HepG2 (cell line): ENCODE data around the gene OST4. TPM values are rescaled to one million over a fixed set of nuclear protein-coding genes. Genes with fewer than 3 reads are reported as not detected.

Source experiments
- CEBPG ChIP-seq: IDR thresholded peaks from 2 replicates; pipeline ENCODE4 v1.6.1; 2016
- ETV5 ChIP-seq: IDR thresholded peaks from 2 replicates; pipeline ENCODE4 v1.6.1; 2018; ENCODE audit warnings: missing biosample characterization, missing genetic modification reagents, inconsistent platforms, borderline replicate concordance
- FOXJ3 ChIP-seq: sonication (generic); formaldehyde crosslinking; IDR thresholded peaks from 2 replicates; pipeline ENCODE4 v1.4.0; 2020; ENCODE audit warnings: missing genetic modification reagents, mild to moderate bottlenecking, borderline replicate concordance
- GATAD1 ChIP-seq: IDR thresholded peaks from 2 replicates; pipeline ENCODE4 v1.6.1; 2016; ENCODE audit warnings: missing genetic modification reagents, missing compliant biosample characterization
- HCFC1 ChIP-seq: fragments of 150-350 bp; IDR thresholded peaks from 2 replicates; pipeline ENCODE4 v1.6.1; 2014; ENCODE audit warnings: low read depth, low read length
- KLF13 ChIP-seq: sonication (generic); formaldehyde crosslinking; IDR thresholded peaks from 2 replicates; pipeline ENCODE4 v1.4.0; 2020; ENCODE audit warnings: mild to moderate bottlenecking, missing genetic modification reagents
- NFE2L1 ChIP-seq: sonication (generic); formaldehyde crosslinking; IDR thresholded peaks from 2 replicates; pipeline ENCODE4 v1.4.0; 2020; ENCODE audit warnings: missing genetic modification reagents, mild to moderate bottlenecking, borderline replicate concordance
- NR2F6 ChIP-seq, 2 experiments: IDR thresholded peaks; 2 replicates each; pipeline ENCODE4 v1.6.1; 2016; ENCODE audit warnings: antibody characterized with exemption in 1 of 2, mild to moderate bottlenecking in 1 of 2
- SNAI1 ChIP-seq: sonication (generic); formaldehyde crosslinking; IDR thresholded peaks from 2 replicates; pipeline ENCODE4 v1.5.0; 2020; ENCODE audit warnings: mild to moderate bottlenecking, missing genetic modification reagents, borderline replicate concordance
- ZNF136 ChIP-seq: sonication (generic); formaldehyde crosslinking; IDR thresholded peaks from 2 replicates; pipeline ENCODE4 v1.8.1; 2022; ENCODE audit warnings: low read depth, mild to moderate bottlenecking, moderate library complexity, missing genetic modification reagents
- ZNF224 ChIP-seq: sonication (generic); formaldehyde crosslinking; IDR thresholded peaks from 2 replicates; pipeline ENCODE4 v1.5.0; 2020; ENCODE audit warnings: mild to moderate bottlenecking, missing genetic modification reagents
- ZNF230 ChIP-seq: sonication (generic); formaldehyde crosslinking; IDR thresholded peaks from 2 replicates; pipeline ENCODE4 v1.4.0; 2020; ENCODE audit warnings: mild to moderate bottlenecking, missing genetic modification reagents
- ZNF530 ChIP-seq: sonication (generic); formaldehyde crosslinking; IDR thresholded peaks from 2 replicates; pipeline ENCODE4 v1.5.0; 2020; ENCODE audit warnings: low read depth, mild to moderate bottlenecking, missing genetic modification reagents
- ZNF841 ChIP-seq: sonication (generic); formaldehyde crosslinking; IDR thresholded peaks from 2 replicates; pipeline ENCODE4 v1.8.1; 2023; ENCODE audit warnings: missing genetic modification reagents, borderline replicate concordance
- polyA plus RNA-seq, 8 experiments: library from polyadenylated mRNA; depleted of rRNA in 3 of 8; stranded (reverse) in 7 of 8; unstranded in 1 of 8; fragments of >200 nt; fragmentation: Illumina TruSeq in 4 of 8; extraction: Trizol in 4 of 8; gene quantifications; 2 replicates each; pipeline versions ENCODE4 v1.2.1 to v1.2.3, GENCODE V29; 2011 to 2016; ENCODE audit warnings: low read depth in 4 of 8, missing spikeins in 1 of 8, mixed read lengths in 1 of 8; ENCODE audit not compliant: insufficient read depth in 1 of 8
- total RNA-seq, 5 experiments: library from RNA; depleted of rRNA; stranded (reverse); fragments of >200 nt; fragmentation: Illumina TruSeq; extraction: Trizol; gene quantifications; 2 replicates each; pipeline ENCODE4 v1.2.3, GENCODE V29; 2016; ENCODE audit warnings: low read depth in 1 of 5
- TF ChIP-seq, protein P1 (sequence below): sonication (generic); formaldehyde crosslinking; IDR thresholded peaks from 2 replicates; pipeline ENCODE4 v1.8.1; 2022; ENCODE audit warnings: mild to moderate bottlenecking, missing genetic modification reagents
- TF ChIP-seq, protein P2 (sequence below): fragments of 450-650 bp; IDR thresholded peaks from 2 replicates; pipeline ENCODE4 v1.6.1; 2016
- TF ChIP-seq, protein P3 (sequence below): sonication (generic); formaldehyde crosslinking; IDR thresholded peaks from 2 replicates; pipeline ENCODE4 v1.9.0; 2021; ENCODE audit warnings: missing genetic modification reagents, borderline replicate concordance
- TF ChIP-seq, protein P4 (sequence below): sonication (generic); formaldehyde crosslinking; IDR thresholded peaks from 2 replicates; pipeline ENCODE4 v1.4.0; 2020; ENCODE audit warnings: mild to moderate bottlenecking, missing genetic modification reagents
- TF ChIP-seq, protein P5 (sequence below): sonication (generic); formaldehyde crosslinking; IDR thresholded peaks from 2 replicates; pipeline ENCODE4 v1.5.0; 2020; ENCODE audit warnings: missing genetic modification reagents

Gene OST4
- total and polyA plus RNA-seq, 2 of the 13 experiments (the other 11 are each of a cell fraction or from before 2014, with no cell fraction given): 498 to 584 TPM

DNA sequence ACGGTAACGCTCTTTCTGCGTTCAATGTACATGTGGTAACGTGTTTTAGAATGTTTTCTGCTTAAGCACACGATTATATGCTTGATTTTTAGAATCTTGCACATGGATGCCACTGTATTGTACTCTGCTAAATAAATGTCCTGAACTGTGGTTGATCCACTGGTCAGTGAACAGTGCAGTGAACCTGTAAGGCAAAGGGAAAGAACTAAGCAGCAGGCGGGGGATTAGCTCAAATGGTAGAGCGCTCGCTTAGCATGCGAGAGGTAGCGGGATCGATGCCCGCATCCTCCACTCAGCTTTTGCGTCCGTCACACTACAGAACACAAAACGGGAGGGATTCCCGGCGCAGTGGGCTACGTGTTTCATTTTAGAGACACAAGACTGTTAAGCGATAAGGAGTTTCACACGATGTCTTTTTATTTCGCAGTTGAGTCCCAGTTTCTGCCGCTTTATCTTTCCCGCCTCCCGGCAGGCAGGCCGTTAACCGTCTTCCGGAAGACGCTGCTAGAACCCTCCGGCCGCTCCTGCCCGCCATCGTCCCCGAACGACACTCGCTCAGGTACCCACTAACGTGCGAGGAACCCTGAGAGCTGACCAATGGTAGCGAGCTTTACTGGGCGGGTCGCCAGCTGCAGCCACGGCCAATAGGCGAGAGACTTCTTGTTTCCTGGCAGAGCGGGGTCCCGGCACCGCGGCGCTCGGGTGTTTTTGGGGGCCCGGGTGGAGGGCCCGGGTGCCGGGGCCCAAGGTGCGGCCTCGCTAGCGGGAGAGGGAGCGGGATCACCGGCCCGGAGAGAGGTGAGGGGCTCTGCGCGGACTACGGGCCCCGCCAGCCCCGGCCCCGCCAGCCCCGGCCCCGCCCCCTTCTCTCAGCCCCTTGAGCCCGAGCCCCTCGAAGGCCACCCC lies 20.2 kb downstream of the OST4 start, which contains the start of gene AGBL5 (continued):
- TF ChIP-seq, protein P1, sequence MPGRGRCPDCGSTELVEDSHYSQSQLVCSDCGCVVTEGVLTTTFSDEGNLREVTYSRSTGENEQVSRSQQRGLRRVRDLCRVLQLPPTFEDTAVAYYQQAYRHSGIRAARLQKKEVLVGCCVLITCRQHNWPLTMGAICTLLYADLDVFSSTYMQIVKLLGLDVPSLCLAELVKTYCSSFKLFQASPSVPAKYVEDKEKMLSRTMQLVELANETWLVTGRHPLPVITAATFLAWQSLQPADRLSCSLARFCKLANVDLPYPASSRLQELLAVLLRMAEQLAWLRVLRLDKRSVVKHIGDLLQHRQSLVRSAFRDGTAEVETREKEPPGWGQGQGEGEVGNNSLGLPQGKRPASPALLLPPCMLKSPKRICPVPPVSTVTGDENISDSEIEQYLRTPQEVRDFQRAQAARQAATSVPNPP: peak; percentile 97
- TF ChIP-seq, protein P2, sequence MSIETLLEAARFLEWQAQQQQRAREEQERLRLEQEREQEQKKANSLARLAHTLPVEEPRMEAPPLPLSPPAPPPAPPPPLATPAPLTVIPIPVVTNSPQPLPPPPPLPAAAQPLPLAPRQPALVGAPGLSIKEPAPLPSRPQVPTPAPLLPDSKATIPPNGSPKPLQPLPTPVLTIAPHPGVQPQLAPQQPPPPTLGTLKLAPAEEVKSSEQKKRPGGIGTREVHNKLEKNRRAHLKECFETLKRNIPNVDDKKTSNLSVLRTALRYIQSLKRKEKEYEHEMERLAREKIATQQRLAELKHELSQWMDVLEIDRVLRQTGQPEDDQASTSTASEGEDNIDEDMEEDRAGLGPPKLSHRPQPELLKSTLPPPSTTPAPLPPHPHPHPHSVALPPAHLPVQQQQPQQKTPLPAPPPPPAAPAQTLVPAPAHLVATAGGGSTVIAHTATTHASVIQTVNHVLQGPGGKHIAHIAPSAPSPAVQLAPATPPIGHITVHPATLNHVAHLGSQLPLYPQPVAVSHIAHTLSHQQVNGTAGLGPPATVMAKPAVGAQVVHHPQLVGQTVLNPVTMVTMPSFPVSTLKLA: no peak
- peak; percentile 77 for TF ChIP-seq ZNF230 (CRISPR knock-in tag)
- TF ChIP-seq ZNF224: peak; percentile 94
- TF ChIP-seq CEBPG (CRISPR knock-in tag): peak; percentile 2; the same call in 1 of the 2 replicates
- peak; percentile 94; the same call in 1 of the 2 replicates for TF ChIP-seq ZNF136 (CRISPR knock-in tag)
- TF ChIP-seq ETV5 (CRISPR knock-in tag): peak; percentile 89
- peak; percentile 58; the same call in 1 of the 2 replicates for TF ChIP-seq NFE2L1 (CRISPR knock-in tag)
- no peak for TF ChIP-seq SNAI1
- TF ChIP-seq, protein P3, sequence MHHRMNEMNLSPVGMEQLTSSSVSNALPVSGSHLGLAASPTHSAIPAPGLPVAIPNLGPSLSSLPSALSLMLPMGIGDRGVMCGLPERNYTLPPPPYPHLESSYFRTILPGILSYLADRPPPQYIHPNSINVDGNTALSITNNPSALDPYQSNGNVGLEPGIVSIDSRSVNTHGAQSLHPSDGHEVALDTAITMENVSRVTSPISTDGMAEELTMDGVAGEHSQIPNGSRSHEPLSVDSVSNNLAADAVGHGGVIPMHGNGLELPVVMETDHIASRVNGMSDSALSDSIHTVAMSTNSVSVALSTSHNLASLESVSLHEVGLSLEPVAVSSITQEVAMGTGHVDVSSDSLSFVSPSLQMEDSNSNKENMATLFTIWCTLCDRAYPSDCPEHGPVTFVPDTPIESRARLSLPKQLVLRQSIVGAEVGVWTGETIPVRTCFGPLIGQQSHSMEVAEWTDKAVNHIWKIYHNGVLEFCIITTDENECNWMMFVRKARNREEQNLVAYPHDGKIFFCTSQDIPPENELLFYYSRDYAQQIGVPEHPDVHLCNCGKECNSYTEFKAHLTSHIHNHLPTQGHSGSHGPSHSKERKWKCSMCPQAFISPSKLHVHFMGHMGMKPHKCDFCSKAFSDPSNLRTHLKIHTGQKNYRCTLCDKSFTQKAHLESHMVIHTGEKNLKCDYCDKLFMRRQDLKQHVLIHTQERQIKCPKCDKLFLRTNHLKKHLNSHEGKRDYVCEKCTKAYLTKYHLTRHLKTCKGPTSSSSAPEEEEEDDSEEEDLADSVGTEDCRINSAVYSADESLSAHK (CRISPR knock-in tag): peak; percentile 89
- TF ChIP-seq, protein P4, sequence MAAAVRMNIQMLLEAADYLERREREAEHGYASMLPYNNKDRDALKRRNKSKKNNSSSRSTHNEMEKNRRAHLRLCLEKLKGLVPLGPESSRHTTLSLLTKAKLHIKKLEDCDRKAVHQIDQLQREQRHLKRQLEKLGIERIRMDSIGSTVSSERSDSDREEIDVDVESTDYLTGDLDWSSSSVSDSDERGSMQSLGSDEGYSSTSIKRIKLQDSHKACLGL: peak; percentile 87
- TF ChIP-seq ZNF841 (CRISPR knock-in tag): 0 out of 2 replicates have a peak, but pooled peaks have one; percentile 73
- peak; percentile 80 for TF ChIP-seq FOXJ3 (CRISPR knock-in tag)
- no peak; the same call in 1 of the 2 replicates for TF ChIP-seq NR2F6 (IDR thresholded peaks at IDR 0.05)
- TF ChIP-seq NR2F6 (CRISPR knock-in tag; IDR thresholded peaks at IDR 0.05): peak; percentile 40; the same call in 1 of the 2 replicates
- TF ChIP-seq KLF13 (CRISPR knock-in tag): no peak; the same call in 1 of the 2 replicates
- TF ChIP-seq HCFC1: peak; percentile 43; the same call in 1 of the 2 replicates
- TF ChIP-seq ZNF530 (CRISPR knock-in tag): peak; percentile 89; the same call in 1 of the 2 replicates
- TF ChIP-seq GATAD1 (CRISPR knock-in tag): peak; percentile 88
- TF ChIP-seq, protein P5, sequence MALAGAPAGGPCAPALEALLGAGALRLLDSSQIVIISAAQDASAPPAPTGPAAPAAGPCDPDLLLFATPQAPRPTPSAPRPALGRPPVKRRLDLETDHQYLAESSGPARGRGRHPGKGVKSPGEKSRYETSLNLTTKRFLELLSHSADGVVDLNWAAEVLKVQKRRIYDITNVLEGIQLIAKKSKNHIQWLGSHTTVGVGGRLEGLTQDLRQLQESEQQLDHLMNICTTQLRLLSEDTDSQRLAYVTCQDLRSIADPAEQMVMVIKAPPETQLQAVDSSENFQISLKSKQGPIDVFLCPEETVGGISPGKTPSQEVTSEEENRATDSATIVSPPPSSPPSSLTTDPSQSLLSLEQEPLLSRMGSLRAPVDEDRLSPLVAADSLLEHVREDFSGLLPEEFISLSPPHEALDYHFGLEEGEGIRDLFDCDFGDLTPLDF (CRISPR knock-in tag): peak; percentile 91
